Ecto neural progenitor cell (in vitro differentiated cells): ENCODE data around the gene C4orf50.

Experiments
- DNase-seq: peaks from one replicate; pipeline ENCODE4 v3.0.0-alpha.2; 2018; ENCODE audit warnings: low spot score

Gene C4orf50

GRCh38 chr4:5890063-5890727 is 128.0 kb downstream of the C4orf50 start:
- peak; percentile 89 for DNase-seq

DNA sequence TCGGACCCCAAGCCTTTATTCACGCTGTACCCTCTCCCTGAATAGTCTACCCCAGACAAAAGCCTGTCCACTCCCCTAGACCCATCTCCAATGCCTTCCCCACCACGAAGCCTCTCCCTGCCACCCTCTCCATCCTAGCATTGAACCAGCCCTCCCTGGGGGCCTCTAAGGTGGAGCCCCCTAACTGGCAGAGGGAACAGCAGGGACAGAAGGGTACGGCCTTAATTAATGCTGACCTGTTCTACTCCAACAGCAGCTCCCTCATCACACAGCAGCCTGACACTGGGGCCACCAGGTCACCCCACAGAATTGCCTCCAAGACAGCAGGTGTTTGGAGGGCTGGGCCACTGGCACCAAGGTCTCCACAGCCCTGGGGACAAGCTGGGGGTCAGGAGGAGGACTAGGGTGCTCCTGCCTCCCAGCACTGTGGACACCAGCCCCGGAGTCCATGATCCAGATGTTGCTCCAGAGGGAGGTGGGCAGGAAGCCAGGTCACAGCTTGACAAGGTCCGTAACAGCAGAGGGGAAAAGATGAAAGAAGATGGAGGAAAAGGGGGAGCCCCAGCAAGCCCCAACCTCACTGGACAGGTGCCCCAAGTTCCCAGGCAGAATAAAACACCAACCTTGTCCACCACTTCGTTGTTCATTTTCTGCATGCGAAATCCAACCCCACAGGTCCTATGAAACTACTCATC is 129.1 kb downstream of the C4orf50 start:
- no peak for DNase-seq

DNA sequence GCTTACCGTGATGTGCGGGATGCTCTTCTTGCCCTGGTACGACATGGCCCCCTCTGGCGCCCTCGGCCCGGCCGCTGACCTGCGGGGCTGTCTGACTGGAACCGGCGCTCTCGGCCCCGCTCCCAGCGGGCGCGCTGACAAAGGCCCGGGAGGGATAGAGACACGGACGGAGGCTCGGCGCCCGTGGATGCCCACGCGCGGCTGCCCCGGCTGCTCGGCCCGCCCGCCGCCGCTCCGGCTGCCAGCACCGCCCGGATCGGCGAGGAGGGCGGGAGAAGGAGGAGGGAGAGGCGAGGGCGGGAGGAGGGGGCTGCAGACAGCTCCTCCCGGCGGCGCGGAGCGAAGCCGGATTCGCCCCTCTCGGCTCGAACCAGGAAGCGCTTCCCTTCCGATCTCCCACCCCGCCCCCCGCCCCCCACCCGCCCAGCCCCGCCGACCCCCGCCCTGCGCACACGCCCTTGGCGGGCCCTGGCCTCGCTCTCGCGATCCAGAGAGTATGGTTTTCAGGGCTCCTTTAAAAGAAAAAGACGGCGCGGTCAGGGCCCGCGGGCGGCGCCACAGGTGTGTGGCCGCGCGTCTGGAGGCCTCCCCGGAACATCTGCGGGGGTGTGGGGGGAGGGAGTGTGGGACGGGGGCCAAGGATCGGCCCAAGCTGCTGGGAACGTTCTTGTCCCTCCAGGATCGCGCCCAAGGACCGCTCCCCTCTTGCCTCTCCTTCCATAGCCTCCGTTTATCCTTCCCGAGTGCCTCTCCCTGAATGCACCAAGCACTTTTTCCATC is 129.8 kb downstream of the C4orf50 start:
- peak; percentile 85 for DNase-seq

GRCh38 chr4:5887361-5888221 is 130.6 kb downstream of the C4orf50 start:
- DNase-seq = peak; percentile 70

- DNase-seq = peak; percentile 57
Measured at GRCh38 chr4:5887011-5887360, 131.2 kb downstream of the C4orf50 start.

DNA sequence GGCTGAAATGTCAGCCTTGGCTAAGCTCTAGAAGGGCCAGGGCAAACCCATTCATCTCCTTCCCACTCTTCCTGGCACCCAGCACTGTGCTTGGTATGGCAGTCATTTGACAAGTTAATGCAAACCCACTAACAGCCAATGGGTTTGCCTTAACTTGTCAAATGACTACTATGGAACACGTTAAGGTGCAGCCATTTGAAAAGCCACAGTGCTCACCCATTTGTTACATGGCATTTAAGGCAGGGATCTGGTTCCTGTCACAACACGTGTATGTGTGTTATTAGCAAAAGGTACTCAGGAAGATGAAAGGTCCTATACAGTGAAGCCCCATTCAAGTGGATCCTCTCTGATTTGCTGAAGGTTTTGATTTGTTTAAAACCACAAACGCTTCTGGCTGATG is 132.5 kb downstream of the C4orf50 start:
- no peak for DNase-seq

DNA sequence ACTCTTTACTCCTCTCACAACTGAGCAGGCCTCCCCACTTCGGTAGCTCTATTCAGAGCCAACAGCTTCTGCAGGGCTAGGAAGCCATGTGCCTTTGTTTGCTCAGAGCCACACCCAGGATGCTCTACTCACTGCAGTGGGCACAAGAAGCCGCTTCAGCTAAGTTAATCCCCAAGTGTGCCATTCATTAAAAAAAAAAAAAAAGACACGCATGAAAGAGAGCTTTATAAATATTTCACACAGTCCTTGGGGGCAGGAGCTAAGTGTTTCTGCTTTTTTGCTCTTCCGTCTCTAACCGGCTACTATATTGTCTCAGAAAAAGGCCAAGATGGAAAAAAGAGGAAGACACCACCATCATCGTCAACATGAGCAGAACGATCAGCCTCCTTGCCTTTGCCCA is 133.4 kb downstream of the C4orf50 start:
- DNase-seq = no peak

DNA sequence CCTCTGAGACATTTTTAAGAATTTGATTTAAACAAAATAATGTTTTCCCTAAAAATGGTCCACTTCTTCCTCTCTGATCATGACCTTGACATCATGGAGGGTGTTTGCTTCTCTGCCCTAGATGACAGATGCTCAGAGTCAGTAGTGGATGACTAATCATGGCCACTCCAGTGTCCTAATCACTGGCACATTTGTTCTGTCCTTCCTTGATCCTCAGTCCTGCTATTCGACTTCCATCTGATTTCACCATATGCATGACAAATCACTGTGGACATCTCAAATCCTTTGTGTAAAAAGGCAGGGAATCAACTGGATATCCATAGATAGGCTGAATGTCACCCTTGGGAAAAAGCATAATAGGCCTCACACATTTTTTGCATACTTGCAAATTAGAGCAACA is 134.3 kb downstream of the C4orf50 start:
- DNase-seq = no peak

GRCh38 chr4:5882947-5883346 is 135.3 kb downstream of the C4orf50 start:
- DNase-seq = no peak

GRCh38 chr4:5881340-5881739 is 136.9 kb downstream of the C4orf50 start:
- no peak for DNase-seq

GRCh38 chr4:5878359-5878758 is 139.9 kb downstream of the C4orf50 start:
- DNase-seq = no peak

- no peak for DNase-seq
Measured at GRCh38 chr4:5877392-5877791, 140.8 kb downstream of the C4orf50 start.

DNA sequence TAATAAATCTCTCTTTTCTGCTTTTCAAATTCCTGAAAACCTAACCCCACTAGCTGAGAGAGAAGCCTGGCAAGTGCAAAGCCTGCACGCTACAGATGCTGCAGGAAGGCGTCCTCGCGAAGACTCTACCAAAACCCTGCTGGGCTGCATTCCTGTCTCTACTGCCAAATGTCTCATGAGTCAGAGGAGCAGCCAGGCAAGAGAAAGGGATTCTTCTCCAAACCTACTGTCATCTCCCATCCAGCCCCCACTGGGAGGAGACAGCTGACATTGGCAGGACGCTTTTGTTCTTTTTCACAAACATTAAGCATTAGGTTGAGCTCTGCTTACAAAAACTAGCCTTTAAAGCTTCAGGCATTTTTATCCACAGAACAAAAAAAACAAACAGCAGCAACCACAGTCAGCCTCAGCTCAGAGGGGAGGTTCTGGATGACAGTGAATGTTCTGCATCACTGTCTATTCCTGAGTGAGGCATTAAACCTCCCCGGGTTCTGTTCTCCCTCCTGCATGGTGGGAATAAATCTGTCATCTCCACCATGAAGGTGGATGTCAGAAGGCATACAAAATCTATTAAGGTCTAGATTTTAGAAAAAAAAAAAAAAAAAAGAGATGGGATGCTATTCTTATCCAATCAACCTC is 143.3 kb downstream of the C4orf50 start:
- DNase-seq = no peak

DNA sequence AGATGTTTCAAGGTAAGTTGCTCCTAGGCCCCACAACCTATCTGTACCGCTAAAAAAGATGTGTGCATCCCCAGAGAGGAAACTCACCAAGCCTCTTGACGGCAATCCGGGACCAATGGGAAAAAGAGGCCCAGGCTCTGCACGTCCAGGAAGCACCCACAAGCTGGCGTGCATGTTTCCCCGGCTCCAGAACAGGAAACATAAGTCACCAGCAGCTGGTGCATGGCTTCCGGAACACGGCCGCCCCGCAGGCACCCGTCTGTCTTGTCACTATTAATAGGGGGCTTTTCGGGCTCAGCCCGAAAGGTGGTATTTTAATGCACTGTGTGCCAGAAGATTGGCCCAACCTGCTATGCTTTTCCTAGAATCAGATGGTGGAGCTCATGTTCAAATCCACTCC is 147.5 kb downstream of the C4orf50 start:
- no peak for DNase-seq

- no peak for DNase-seq
Measured at GRCh38 chr4:5869966-5870619, 148.1 kb downstream of the C4orf50 start.

- no peak for DNase-seq
Measured at GRCh38 chr4:5867866-5868265, 150.4 kb downstream of the C4orf50 start.

- no peak for DNase-seq
Measured at GRCh38 chr4:5866841-5867813, 151.1 kb downstream of the C4orf50 start.

GRCh38 chr4:5865896-5866599 is 152.2 kb downstream of the C4orf50 start:
- no peak for DNase-seq

GRCh38 chr4:5863461-5864113 is 154.6 kb downstream of the C4orf50 start:
- DNase-seq = no peak
